Peyer's patch (tissue), 4 donors: ENCODE measurements around the gene SHLD1.

Source experiments
- POLR2A ChIP-seq, 2 donors: fragments of 450-650 bp; IDR thresholded peaks; one replicate each; pipeline ENCODE4 v1.5.1; 2017; ENCODE audit warnings: antibody characterized with exemption in 2 of 2, mild to moderate bottlenecking in 2 of 2, moderate library complexity in 2 of 2
- TF ChIP-seq, protein P1 (sequence below), 6 experiments: fragments of 450-650 bp in 4 of 6; fragments of 200-600 bp in 2 of 6; sonication (generic) in 1 of 6; IDR thresholded peaks; one replicate each; pipeline ENCODE4 v1.5.1; 2017 to 2019; ENCODE audit warnings: antibody characterized with exemption in 6 of 6, mild to moderate bottlenecking in 3 of 6, moderate library complexity in 1 of 6

DNA sequence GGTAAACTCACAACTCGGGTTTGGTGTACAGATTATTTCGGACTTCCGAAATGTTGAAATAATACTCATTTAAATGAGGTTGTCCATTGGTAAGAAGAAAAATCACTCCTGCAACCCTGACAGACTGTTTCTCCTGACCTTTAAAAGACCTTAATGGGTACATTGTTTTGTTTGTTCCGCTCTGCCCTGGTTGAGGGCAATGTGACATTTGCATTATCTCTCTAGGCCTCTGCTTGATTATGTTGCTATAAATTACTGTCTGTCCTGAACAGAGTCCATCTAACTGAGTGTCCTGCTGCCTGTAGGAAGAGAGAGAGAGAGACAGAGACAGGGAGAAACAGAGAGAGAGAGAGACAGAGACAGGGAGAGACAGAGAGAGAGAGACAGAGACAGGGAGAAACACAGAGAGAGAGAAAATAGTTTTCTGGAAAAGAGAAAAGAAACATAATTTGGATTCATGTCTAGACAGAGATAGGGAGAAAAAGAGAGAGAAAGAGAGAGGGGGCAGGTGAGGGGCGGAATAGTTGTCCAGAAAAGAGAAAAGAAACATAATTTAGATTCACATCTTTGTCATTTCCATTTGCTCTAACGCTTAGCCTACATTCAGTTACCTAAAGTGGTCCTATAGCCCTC, 83.2 kb downstream of the SHLD1 start:
- TF ChIP-seq, protein P1, sequence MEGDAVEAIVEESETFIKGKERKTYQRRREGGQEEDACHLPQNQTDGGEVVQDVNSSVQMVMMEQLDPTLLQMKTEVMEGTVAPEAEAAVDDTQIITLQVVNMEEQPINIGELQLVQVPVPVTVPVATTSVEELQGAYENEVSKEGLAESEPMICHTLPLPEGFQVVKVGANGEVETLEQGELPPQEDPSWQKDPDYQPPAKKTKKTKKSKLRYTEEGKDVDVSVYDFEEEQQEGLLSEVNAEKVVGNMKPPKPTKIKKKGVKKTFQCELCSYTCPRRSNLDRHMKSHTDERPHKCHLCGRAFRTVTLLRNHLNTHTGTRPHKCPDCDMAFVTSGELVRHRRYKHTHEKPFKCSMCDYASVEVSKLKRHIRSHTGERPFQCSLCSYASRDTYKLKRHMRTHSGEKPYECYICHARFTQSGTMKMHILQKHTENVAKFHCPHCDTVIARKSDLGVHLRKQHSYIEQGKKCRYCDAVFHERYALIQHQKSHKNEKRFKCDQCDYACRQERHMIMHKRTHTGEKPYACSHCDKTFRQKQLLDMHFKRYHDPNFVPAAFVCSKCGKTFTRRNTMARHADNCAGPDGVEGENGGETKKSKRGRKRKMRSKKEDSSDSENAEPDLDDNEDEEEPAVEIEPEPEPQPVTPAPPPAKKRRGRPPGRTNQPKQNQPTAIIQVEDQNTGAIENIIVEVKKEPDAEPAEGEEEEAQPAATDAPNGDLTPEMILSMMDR (IDR thresholded peaks at IDR 0.05): no peak
- TF ChIP-seq POLR2A (IDR thresholded peaks at IDR 0.05): no peak
